Inferior parietal cortex (tissue), 1 donor: ENCODE measurements around the gene ASB18.
"Not testable (repeated sequence)": the region's sequence is repeated elsewhere in the genome, so short reads cannot be mapped to it uniquely, and the experiment has no call there.

Source experiments
- DNase-seq: peaks from one replicate; pipeline ENCODE4 v3.0.0-alpha.2; 2016; ENCODE audit errors: extremely low spot score

The ASB18 gene

DNA sequence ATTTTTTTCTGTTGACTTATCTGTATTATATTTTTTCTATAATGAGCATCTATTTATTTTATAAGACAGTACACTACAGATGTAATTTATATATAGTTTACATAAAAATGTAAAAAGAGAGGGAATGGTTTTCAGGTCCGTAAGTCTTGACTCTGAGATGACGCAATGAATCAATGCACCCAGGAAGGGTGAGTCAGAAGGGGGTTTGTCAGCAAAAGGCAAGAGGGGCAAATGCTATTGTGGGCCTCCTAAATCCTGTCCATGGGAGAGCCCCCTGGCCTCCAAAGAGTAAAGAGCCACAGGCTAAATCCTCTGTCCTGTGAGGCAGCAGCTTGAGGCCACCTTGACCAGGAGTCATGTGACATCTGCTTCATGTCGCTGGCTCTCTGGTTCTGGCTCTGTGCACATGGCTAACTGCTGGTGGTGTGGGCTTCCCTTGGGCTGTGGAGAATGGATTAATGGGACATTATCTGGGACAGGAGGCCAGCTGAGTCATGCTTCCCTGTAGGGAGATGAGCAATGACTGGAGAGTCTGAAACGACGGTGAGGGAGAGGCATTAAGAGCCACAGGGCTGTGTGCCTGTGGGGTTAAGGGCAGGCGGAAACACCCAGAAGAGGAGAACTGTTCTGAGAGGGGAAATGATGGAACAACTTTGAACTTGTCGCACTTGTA is 22.8 kb upstream of the ASB18 start:
- DNase-seq, result no peak

DNA sequence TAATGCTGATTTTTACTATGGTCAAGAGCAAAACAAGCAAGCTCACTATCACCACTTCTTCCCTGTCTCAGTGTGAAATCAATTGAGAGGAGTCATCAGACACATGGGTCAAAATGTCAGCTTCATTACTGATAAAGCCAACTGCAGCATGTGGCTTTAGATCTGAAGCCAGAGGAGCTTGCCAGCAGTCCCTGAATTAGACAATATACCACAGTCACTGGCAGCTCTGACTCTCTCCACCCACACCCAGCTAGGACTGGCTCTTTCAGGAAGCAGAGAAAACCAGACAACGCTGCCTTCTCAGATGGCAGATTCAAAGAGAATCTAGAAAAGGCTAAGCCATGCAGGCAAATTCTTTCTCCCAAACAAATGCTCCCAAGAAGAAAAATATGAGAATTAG is 20.0 kb upstream of the ASB18 start:
- no peak for DNase-seq

DNA sequence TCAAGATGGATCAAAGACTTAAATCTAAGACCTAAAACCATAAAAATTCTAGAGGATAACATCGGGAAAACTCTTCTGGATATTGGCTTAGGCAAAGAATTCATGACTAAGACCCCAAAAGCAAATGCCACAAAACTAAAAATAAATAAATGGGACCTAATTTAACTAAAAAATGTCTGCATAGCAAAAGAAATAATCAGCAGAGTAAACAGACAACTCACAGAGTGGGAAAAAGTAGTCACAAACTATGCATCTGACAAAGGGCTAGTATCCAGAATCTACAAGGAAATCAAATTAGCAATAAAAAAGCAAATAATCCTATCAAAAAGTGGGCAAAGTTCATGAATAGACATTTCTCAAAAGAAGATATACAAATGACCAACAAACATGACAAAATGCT is 18.2 kb upstream of the ASB18 start:
- DNase-seq, result no peak

DNA sequence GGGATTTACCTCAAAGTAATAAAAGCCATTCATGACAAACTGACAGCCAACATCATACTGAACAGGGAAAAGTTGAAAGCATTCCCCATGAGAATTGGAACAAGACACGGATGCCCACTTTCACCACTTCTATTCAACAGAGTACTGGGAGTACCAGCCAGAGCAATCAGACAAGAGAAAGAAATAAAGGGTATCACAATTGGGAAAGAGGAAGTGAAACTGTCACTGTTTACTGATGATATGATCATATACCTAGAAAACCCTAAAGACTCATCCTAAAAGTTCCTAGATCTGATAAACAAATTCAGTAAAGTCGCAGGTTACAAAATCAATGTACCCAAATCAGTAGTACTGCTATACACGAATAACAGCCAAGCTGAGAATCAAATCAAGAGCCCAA is 17.2 kb upstream of the ASB18 start:
- no peak for DNase-seq

DNA sequence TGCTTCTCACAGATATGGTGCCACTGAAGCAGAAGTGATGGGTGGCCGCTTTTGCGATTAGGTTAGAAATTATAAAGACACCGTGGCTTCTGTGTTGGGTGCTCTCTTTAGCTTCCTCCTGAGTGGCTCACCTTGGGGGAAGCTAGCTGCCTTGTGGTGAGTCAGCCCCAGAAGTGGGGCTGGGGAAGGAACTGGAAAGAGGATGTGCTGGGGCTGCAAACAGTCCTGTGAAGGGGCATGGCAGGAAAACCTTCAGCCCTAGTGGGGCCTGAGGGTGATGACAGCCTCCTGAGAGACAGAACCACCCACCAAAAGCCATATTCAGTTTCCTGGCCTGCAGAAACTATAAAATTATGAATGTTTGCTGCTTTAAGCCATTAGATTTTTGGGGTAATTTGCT is 8.9 kb upstream of the ASB18 start:
- DNase-seq, result no peak

DNA sequence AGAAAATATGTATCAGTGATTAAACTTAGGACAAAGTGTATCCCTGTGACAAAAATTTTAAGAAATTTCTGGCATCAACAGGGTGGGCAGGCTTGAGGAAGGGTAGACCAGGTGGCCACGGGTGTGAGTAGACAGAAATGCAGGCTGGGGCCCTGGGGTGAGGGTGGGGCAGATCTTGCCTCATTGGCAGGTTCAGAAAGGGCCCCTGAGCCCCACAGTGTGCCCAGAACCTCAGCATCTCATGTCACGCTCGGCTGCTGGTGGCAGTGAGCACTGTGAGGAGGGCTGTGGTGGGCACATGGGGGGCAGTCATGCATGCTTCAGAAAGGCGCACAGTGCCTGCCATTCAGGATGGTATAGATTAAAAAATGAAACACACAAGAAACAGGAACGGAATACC is 7.6 kb upstream of the ASB18 start:
- DNase-seq, result no peak

DNA sequence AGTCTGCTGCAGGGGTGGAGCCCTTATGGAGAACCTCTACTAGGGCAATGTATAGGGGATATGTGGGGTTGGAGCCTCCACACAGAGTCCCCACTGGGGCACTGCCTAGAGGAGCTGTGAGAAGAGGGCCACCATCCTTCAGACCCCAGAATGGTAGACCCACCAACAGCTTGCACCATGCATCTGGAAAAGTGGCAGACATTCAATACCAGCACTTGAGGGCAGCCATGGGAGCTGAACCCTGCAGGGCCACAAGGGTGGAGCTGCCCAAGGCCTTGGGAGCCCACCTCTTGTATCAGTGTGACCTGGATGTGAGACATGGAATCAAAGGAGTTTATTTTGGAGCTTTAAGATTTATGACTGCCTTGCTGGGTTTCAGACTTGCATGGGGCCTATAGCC is 5.7 kb upstream of the ASB18 start:
- not testable (repeated sequence) for DNase-seq

DNA sequence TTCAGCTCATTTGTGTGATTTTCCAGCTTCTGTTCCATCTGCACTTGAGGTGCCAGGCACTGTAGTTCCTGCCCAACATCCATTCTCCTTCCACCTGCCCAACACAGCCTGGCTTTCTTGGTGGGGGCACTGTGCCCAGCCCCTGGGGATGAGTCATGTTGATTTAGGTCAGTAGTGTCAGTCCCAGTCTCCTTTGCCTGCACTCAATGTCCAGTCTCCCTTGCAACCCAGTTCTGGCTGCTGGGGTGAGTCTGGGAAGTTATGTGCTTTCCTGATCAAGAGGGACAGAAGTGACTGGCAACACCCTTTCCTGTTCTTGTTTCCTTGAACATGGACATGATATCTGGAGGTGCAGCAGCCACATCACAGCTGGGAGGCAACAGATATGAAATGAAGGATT is 1.5 kb upstream of the ASB18 start:
- DNase-seq, result no peak

DNA sequence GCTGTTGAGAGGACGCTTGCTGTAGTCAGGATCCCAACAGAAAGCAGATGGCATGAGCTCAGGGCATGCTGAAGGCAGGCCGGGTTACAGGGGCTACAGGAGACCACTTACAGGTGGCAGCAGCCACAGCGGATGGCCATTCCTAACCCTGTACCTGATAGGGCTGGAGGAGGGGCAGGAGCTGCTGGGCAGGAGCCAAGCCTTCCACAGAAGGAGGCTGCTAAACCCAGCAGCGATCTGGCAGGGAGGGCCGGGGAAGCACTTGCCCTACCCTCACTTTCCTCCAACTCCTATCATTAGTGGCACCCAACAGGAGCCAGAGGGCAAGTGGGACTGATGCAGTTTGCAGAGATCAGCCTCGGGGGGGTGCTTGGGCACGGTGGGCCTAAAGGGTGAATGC is 2.0 kb downstream of the ASB18 start:
- no peak for DNase-seq

DNA sequence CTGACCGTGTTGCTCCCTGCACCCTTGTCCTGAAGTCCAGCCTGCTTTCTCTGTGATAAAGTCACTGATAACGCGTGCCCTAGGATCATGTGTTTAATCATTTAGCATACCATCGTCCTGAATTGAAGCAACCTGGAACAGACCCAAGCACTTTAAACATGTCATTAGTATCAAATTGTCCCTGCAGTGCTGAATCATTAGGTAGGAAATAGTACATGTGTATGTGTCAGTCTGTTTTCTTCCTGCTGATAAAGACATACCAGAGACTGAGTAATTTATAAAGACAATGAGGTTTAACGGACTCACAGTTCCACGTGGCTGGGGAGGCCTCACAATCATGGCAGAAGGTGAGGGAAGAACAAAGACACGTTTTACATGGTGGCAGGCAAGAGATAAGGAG is 2.8 kb downstream of the ASB18 start:
- no peak for DNase-seq

DNA sequence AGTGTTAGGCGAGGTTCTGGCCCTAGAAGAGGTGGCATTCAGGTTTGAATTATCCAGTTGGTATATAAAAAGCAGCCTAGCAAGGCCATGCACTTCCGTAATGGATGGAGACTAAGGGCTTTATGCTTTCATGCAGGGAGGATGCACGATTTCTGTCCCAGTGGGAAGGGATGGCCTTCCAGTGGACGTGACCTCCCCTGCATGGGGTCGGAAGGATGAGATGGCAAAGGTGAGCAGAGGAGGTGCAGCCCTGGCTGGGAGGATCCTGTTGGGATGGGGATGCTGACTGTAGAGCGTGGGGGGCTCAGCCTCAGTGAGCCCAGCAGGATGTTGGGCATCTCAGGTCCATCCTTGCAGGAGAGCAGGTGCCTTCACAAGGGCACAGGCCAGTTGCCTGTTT is 4.8 kb downstream of the ASB18 start:
- DNase-seq, result no peak

DNA sequence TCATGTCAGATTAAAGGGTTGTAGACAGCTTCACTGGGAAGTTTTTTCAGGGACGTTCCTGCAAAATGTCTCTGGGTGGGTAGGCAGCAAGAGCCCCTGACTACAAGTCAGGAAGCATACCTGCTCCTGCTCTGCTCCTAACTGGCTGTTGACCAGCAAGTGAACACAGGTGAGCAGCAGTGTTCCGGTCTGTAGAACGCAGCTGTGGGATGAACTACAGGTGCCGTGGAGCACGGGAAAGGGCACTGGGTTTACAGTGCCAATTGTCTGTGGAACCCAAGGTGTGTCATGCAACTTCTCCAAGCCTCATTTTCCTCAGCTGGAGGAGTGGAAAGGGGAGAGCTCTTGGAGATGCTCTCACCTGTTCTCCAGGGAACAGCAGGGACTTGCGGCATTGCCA is 6.6 kb downstream of the ASB18 start:
- no peak for DNase-seq

DNA sequence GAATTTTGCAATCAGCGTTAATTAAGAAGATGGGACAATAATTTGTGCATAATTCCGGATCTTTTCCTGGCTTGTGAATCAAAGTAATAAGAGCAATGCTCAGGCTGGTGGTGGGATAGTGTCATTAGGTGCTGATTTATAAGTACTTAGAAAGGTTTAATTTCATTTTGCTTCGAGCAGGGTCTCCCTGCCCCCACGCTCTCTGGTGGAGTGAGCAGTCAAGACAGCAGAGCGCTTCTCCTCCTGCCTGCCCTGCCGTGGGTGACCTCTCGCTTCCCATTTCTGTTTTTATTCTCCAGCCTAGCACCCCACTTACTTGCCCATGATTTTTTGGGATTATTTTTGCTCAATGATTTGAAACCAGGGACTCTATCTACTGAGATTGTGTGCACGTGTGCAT is 7.1 kb downstream of the ASB18 start:
- DNase-seq, result no peak

DNA sequence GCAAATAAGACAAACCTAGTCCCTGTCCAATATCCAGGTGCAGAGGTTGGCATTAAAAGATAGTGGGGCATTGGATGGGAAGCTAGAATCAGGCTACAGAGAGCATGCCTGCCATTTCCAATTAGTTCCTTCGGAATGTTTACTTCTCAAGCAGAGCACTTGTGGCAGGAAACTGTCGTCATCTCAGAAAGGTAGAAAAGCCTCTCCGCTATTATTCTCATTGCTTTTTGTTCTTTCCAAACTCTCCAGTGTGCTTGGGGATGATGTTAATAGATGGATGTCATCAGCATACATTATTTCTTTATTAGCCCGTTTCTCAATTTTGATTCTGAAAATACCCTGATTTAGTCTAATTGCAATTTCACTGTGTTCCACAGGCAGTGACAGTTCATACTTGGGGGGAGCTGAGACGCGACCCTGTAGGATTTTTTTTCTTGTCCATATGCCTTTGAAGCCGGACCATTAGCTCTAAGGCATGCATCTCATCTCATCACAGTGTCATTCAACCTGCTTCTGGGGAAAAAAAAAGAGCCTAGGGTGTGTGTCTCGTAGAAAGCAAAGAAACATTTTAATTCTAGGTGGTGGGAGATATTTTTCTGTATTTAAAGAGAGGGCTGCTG is 7.7 kb downstream of the ASB18 start:
- DNase-seq, result no peak

DNA sequence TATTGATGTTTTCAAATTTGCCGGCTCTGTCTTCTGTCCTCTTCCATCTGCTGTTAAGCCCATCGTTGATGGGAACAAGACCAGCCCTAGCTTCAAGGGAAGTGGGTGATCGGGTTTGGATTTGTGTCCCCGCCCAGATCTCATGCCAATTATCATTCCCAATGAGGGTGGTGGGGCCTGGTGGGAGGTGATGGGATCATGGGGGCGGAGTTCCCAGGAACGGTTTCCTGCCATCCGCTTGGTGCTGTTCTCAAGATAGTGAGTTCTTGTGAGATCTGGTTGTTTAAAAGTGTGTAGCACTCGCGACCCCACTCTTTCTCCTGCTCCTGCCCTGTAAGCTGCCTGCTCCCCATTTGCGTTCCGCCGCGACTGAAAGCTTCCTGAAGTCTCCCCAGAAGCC is 9.5 kb downstream of the ASB18 start:
- no peak for DNase-seq

DNA sequence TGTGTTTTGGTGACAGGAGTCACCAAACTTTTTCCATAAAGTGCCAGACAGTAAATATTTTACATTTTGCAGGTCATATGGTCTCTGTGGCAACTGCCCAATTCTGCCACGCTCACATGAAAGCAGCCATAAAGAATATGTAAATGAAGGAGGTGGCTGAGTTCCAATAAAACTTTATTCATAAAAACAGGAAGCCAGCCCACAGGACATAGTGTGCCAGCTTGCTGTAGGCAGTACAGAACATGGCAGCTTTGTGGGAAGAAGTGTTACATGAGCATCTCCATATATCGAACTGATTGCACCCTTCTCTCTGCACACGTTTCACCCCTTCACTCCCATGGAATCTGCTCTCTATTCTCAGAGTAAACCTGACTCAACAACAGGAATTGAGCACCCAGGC is 10.2 kb downstream of the ASB18 start:
- DNase-seq, result no peak

DNA sequence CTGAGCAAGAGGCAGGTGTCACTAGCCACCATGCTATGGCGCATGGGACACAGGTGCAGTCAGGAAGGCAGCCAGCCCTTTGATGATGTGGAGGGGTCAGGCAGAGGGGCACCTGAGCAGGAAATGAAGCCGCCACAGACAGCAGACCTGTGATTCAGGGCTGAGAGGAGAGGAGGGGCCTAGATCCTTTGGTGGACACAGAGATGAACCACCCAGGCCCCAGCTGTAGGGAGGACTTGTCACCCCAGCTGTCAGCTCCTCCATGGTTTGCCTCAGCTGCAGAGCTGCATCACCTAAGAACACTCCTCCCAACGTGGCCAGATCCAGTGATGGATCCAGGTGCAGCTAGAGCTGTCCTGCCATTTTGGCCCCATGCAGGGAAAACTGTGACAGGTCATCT is 11.6 kb downstream of the ASB18 start:
- no peak for DNase-seq

DNA sequence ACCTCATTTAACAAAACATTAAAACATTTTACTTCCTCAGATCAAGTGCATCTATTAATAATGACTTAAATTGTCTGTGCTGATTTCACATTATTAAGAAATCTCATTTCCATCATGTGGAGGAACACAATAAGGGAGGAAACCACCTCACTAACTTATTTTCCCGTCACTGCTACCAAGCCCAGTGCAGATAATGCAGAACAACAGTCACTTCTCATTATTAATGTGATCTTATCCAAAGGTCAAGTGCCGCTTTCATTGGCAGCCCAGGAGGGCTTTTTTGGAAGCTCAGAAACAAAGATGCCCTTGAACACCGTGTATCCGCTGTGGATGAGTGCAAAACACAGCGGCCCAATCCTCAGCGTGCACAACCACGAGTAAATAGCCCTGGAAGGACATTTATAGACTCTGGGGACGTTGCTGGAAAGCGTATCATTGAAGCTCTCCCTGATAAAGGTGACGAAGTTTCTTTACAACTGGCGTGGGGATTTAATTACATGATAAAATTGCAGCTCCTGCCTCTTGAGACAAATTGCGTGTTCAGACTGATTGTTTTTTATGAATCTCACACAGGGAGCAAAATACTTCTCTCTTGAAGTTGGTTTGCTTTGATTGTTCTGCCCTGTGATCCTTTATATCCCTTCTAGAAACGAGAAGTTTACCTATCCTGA is 13.2 kb downstream of the ASB18 start:
- no peak for DNase-seq

DNA sequence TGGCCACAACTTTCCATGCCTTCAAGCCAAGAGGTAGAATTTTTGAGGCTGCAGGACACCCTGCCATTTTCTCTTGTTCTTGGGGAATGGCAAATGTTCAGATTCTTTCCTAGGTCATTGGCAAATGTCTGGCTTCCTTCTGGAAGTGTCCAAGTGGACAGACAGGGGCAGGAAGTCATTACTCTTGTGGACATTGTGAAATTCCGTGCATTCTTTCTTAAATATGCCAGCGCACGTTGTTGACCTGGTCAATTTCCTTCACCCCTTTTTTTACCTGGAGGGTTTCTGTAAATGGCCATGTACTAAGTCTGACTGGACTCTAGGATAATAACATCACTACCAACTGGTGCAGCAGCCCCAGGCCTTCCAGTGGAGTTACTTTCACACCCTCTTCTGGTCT is 13.9 kb downstream of the ASB18 start:
- DNase-seq, result no peak

DNA sequence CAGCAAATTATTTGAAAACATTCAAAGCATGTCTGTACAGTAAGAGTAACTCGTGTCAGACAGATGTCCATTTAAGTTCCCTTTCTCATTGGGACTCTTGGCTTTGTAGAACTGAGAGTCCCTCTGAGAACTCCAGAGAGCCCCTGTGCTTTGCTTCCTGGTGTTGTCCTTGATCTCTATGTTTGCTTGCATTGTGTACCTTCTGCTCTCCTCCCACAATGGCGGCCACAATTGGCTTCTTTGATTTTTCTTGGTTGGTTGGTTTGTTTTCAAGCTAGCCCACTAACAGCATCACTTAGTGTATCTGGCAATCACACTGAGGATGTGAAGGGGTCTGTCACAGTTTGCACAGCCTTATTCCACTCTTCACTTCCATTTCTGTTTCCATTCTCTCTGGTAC is 15.1 kb downstream of the ASB18 start:
- no peak for DNase-seq

DNA sequence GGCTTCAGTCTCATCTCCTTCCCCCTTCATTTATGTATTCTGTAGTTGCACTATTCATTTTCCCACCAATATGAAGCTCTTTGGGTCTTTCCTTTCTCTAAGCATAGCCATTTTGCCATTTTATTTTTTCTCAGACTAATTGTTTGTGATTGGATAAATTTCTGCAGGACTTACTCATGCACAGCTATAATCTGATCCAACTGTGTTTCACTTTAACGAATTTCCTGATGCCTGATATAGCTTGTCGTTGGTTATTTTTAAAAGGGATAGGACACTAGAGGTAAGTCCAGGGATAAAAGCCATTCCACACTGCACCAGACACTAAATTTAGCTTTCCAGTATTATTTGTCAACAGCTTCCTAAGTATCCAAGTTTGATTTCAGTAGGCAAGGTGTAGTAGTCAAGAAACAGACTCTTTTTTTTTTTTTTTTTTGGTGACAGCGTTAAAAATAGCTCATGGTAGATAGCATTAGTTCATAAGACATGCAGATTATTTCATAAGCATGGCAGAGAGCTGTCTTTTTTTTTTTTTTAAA is 17.4 kb downstream of the ASB18 start:
- no peak for DNase-seq

DNA sequence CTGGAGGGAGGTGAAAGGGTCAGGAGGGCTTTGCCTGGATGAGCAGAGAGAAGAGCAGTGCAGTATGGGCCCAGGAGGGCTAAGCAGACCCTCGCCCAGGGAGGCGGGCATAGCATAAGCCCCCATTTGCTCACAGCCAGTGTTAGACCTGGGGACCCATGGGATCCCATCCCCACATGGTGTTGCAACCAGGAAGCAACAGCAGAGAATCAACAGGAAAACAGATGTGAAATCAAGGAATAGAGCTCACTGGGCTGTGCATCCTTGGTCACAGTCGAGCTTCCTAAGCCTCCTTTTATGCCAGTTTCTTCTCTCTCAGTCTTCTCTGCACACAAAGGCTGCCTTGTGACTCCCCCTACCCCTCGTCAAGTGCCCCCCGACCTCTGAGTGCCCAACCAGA is 19.9 kb downstream of the ASB18 start:
- DNase-seq, result no peak

DNA sequence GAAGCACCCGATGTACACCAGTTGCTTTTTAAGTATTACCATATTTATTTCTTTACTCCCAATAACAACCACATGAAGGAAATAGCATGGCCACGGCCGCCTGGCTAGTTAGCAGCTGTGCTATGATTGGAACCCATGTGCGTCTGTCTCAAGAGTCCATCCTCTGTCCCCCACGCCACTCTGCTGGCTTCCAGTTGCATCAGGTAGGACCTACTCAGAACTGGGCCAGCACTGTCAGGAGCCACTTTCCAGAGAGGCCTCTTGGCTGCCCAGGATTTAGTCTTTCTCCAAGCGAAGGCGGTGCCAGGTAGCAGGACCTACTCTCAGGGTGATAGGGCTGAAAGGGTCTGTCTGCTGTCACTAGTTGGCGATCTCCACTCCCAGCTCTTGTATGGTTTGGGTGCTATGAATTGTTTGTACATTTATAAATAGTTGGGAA is 22.1 kb downstream of the ASB18 start:
- DNase-seq, result no peak
